GM19238 (cell line): ENCODE data around the gene MDM2.
A peak's percentile ranks its signal among the peaks of the same experiment; 100 is the strongest.
"Not testable (repeated sequence)": the region's sequence is repeated elsewhere in the genome, so short reads cannot be mapped to it uniquely, and the experiment has no call there.

Experiments
- DNase-seq: peaks from one replicate; pipeline ENCODE4 v3.0.0; 2011; ENCODE audit warnings: low spot score; ENCODE audit not compliant: insufficient read length

MDM2 gene

DNA sequence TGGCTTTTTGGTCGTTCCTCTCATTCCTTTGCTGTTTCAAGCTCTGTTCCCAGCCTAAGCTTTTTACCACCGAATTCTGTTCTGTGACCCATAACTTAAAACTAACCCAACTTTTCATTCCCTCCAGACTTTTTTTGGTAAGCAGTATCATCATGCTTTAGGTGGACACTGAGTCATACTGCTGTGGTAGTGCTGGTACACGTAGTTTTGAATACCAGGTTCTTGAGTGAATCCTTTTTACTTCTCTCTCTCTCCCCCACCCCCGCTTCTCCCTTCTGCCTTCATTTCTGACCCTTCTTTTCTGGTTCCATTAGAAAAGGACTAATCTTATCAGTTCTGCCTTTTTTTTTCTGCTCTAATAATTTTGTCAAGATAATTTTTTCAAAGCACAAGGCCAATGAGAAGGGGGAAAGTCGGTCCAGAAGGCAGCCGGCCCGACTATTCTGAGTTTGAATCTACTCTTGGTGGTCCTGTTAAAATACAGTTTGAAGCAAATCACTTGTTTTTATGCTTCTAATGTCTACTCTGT lies 2.3 kb upstream of the MDM2 start:
- DNase-seq = no peak

DNA sequence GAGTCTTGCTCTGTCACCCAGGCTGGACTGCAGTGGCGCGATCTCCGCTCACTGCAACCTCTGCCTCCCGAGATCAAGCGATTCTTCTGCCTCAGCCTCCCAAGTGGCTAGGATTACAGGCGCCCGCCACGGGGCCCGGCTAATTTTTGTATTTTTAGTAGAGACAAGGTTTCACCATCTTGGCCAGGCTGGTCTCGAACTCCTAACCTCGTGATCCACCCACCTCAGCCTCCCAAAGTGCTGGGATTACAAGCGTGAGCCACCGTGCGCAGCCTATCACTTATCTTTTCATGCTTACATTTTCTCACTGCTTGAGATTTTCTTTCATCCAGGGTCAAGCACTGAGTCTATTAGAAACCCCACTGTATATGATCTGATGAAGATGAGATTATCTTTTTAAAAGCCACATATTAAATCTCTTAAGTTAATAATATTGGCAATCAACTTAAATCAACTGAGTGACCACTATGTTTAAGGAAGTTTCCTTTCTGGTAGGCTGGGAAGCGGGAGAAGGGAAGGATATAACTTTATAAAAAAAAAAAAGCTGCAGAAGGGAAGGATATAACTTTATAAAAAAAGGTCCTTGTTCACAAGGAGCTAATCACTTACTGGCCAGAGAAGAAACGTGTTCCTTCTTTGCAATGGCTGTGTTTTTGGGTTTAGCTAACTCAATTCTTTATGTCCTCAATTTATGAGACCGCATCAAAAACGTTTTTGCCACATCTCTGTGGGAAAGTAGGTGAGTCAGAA lies 1.3 kb upstream of the MDM2 start:
- DNase-seq = no peak

DNA sequence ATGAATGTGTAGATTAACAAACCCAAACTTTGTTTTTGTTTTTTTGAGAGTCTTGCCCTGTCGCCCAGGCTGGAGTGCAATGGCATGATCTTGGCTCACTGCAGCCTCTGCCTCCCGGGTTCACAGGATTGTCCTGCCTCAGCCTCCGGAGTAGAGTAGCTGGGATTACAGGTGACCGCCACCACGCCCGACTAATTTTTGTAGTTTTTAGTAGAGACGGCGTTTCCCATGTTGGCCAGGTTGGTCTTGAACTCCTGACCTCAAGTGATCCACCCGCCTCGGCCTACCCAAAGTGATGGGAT lies 752 bp upstream of the MDM2 start:
- DNase-seq = not testable (repeated sequence)

DNA sequence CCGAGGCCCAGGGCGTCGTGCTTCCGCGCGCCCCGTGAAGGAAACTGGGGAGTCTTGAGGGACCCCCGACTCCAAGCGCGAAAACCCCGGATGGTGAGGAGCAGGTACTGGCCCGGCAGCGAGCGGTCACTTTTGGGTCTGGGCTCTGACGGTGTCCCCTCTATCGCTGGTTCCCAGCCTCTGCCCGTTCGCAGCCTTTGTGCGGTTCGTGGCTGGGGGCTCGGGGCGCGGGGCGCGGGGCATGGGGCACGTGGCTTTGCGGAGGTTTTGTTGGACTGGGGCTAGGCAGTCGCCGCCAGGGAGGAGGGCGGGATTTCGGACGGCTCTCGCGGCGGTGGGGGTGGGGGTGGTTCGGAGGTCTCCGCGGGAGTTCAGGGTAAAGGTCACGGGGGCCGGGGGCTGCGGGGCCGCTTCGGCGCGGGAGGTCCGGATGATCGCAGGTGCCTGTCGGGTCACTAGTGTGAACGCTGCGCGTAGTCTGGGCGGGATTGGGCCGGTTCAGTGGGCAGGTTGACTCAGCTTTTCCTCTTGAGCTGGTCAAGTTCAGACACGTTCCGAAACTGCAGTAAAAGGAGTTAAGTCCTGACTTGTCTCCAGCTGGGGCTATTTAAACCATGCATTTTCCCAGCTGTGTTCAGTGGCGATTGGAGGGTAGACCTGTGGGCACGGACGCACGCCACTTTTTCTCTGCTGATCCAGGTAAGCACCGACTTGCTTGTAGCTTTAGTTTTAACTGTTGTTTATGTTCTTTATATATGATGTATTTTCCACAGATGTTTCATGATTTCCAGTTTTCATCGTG lies 612 bp downstream of the MDM2 start:
- DNase-seq = peak; percentile 56

DNA sequence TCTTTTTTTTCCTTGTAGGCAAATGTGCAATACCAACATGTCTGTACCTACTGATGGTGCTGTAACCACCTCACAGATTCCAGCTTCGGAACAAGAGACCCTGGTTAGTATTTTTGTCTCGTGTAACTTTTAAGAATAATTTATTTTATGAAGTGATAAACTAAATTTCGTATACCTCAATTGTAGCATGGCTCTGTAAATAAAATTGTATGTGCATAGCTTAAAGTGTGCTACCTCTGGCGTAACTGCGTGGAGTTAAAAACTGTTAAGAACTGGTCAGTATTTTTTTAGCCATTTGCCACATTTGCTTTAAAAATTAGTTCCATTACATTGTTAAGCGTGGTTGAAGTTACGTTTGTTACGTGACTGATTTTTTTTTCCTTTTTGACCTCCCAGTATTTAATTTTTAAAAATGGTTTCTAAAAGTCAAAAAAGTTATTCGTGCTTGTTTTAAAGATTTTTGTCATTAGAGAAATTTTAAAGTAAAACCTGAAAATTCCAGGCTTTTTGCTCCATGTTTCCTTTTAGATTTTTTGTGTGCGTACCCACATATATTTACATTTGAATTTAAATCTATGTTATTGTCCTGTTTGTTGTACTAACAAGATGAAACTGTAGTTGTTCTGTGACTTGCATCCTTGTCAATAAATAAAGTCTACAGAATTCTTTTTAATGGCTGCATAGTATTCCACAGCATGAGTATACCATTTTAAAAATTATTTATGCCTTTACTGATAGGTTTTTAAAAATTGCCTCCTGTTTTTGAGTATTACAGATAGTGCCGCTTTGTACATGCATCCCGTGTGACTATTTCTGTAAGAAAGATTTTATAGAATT lies 1.4 kb downstream of the MDM2 start:
- DNase-seq = no peak

DNA sequence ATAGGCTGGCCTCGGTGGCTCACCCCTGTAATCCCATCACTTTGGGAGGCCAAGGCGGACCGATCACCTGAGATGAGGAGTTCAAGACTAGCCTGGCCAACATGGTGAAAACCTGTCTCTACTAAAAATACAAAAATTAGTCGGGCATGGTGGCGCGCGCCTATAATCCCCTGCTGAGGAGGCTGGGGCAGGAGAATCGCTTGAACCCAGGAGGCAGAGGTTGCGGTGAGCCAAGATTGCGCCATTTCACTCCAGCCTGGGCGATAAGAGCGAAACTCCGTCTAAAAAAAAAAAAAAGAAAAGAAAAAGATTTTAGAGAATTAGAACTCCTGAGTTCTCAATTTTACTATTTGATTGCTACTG lies 2.0 kb downstream of the MDM2 start:
- not testable (repeated sequence) for DNase-seq

DNA sequence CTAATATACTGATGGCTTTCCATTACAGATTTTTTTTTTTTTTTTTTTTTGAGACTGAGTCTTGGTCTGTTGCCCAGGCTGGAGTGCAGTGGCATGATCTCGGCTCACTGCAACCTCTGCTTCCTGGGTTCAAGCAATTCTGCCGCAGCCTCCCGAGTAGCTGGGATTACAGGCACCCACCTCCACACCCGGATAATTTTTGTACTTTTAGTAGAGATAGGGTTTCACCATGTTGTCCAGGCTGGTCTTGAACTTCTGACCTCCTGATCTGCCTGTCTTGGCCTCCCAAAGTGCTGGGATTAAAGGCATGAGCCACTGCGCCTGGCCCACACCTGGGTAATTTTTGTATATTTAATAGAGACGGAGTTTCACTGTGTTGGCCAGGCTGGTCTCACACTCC lies 3.6 kb downstream of the MDM2 start:
- not testable (repeated sequence) for DNase-seq

DNA sequence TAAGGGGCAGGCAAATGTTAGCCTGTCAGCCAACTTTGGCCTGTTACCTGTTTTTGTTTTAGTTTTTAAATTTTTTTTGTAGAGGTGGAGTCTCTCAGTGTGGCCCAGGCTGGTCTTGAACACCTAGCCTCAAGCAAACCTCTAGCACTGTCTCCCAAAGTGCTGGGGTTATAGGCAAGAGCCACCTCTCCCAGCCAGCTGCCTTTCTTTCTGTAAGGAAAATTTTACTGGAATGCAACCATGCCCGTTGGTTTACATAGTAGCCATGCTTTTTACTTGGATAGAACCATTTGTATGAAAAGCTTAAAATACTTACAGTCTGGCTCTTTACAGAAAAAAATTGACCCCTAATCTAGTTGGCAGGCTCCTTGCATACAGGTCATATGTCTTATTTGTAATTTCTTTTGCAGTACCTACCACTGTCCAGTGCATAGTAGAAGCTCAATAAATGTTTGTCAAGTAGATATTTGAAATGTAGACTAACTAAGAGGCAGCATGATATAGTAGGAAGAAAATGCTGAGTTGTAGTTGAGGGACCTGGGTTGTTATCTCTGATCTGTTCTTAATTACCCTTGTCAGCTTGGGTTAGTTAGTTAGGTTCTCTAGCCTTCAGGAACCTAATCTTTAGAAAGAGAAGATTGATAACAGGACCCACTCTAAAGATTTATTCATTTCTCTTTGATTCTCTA lies 4.7 kb downstream of the MDM2 start:
- no peak for DNase-seq

DNA sequence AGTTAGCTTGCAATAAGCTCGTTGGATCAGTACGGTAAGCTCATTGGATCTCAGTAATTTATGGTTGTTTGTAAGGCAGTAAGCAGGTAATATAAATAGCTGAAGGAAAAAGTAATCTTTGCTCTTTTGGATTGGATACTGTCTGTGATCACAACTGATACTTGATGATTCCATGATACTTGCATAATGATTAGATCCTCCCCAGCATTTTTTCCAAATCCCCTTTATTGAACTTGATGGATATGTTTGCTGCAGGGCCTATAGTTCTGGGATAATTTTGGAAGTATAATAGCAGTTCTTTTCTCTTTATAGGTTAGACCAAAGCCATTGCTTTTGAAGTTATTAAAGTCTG lies 5.2 kb downstream of the MDM2 start:
- no peak for DNase-seq

DNA sequence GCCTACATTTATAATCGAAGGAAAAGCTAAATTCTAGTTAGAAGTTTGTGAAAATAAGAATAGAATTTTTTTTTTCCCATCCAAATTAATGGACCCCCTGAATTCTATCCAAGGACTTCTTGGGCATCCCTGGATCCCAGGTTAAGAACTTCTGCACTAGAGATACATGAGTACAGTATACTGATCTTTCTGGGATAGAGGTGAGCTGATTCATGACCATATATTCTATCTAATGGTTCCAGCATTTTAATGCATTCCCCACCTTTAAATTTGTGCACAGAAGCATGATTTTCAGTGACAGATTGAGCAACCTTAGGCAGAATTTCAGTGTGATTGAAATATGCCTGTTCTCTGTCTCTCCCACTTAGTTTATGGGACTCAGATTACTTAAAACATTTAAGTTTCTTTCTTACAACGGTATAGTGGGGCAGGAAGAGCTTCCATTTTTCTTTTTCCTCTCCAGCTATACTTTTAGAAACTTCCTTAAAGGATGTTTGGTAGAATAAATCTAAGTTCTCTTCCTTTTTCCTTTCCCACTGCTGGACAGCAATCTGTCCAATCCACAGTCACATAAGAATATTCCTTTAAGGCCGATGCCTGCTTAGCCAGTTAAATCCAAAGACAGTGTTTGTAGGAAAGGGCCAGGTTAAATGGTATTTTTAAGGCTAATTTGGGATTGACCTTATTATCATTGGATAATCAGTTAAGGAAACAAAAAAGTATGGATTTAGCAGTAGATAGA lies 6.7 kb downstream of the MDM2 start:
- DNase-seq = no peak

DNA sequence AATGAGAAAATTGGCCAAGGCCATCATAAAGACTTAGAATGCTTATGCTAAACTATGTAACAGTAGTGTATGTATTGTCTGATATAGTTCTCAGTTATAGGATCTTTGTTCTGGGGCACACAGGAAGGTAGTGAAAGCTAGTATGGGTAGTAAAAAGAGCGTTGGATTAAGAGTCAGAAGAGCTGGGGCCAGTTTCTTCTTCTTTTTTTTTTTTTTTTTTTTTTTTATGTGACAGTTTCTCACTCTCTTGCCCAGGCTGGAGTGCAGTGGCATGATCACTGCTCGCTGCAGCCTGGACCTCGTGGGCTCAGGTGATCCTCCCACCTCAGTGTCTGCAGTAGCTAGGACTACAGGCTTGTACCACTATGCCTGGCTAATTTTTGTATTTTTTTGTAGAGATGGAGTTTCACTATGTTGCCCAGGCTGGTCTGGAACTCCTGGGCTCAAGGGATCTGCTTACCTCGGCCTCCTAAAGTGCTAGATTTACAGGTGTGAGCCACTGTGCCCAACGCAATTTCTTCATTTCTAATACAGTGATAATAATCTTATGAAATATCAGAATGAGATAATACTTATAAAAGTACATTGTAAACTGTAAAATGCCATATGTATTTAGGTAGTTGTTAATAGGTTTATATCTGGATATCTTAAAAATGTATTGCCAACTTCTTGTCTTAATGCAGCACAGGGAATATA lies 7.4 kb downstream of the MDM2 start:
- no peak for DNase-seq

DNA sequence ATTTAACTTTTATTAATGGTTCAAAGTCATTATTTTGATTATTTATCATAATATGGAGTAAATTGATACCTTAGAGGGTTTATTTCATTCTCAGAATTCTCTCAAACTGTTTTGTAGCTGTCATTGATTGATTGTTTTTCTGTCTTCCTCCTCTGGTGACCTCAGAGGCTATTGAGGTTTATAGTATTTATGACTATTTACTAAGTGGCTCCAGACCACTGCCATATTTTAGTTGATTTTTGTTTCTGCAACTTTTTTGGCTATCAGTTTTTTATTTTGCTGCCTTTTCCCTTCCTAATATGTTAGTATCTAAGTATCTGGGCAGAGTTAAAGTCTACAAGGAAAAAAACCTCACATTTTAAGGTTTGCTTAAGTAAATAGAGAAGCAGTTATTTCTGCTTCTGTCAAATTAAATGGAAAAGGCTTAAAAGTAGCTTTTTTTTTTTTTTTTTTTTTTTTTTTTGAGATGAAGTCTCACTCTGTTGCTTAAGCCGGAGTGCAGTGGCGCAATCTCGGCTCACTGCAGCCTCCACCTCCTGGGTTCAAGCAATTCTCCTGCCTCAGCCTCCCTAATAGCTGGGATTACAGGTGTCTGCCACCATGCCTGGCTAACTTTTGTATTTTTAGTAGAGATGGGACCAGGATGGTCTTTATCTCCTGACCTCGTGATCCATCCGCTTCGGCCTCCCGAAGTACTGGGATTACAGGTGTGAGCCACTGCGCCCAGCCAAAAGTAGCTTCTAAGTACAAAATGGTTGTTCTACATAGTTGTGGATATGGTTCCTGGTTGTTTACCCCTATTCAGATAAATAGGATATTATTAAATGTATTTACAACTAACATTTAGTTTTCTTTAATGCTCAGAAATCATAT lies 8.2 kb downstream of the MDM2 start:
- no peak for DNase-seq

DNA sequence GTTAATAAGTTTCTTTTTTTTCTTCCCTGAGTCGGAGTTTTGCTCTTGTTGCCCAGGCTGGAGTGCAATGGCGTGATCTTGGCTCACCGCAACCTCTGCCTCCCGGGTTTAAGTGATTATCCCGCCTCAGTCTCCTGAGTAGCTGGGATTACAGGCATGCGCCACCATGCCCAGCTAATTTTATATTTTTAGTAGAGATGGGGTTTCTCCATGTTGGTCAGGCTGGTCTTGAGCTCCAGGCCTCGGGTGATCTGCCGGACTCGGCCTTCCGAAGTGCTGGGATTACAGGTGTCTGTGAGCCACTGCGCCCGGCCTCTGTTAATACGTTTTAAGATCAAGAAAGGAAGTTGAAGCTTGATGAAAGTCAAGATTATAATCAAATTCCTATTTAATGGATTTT lies 11.5 kb downstream of the MDM2 start:
- DNase-seq = not testable (repeated sequence)

DNA sequence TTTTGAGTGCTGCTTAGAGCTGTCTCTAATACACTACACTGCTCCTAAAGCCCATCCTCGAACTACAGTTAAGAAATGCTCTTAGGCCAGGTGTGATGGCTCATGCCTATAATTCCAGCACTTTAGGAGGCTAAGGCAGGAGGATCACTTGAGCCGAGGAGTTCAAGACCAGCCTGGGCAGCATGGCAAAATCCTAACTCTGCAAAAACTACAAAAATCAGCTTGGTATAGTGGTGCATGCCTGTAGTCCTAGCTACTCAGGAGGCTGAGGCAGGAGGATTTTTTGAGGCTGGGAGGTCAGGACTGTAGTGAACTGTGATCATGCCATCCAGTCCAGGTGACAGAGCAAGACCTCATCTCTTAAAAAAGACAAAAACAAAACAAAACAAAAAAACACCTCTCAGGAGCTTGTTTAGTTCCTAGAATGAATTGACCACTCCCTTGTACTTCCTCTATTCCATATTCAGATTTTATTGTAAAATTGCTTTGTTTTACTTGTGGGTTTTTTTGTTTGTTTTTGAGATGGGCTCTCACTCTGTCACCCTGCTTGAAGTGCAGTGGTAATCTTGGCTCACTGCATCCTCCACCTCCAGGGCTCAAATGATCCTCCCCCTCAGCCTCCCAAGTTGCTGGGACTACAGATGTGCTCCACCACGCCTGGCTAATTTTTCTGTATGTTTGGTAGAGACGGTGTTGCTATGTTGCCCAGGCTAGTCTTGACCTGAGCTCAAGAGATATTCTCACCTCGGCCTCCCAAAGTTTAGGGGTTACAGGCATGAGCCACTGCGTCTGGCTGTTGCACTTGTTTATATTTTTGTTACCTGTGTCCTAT lies 13.6 kb downstream of the MDM2 start:
- DNase-seq = no peak

DNA sequence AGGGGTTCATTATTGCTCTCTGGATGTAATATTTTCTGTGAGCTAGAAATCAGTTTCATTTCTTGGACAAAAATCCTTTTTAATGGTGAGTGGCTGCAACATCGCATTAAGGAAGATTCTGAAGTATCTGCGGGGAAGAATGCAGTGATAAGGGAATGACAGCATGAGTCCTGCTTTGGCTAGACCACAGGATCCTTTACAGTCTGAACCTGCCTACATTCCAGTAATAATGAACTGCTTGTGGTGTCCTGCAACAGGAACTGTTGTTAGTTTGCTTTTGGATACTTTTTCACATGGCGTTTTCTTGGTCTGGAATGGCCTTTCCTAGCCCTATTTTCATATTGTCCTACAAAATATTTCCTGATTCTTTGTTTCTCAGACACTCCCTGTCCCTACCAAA lies 15.7 kb downstream of the MDM2 start:
- DNase-seq = no peak

DNA sequence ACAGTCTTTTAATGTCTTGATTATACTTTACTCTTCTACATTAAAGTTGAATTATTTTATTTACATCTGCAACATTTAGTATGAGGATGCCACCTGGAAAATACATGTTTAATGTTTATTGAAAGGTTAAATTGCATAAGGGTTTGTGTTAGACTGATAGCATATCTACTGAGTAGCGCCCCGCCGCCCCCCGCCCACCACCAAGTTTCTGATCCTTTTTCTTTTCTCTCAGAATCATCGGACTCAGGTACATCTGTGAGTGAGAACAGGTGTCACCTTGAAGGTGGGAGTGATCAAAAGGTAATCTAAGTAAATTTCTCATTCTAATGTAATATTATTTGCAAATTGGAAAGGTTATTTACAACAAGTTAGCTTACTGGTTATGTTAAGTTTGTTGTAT lies 16.2 kb downstream of the MDM2 start:
- DNase-seq = no peak

DNA sequence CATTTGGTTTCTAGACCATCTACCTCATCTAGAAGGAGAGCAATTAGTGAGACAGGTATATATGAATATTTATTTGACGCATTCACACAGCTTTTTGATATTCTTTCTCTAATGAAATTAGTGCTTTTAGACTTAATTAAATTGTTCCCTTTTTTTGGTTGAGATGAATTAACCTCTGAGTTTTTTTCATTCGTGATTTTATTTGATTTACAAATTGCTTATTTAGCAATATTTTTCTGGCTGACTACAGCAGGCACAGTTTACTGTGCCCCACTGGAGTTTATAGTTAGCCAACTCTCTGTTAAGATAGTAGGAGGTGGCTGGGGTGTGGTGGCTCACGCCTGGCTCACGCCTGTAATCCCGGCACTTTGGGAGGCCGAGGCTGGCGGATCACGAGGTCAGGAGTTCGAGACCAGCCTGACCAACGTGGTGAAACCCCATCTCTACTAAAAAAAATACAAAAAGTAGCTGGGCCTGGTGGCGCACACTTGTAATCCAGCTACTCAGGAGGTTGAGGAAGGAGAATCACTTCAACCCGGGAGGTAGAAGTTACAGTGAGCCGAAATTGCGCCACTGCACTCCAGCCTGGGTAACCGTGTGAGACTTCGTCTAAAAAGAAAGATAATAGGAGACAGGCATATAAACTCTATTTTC lies 16.7 kb downstream of the MDM2 start:
- no peak for DNase-seq
